GM06990 (cell line): ENCODE data around the gene TPH2.

Experiments used
- DNase-seq: peaks from one replicate; pipeline ENCODE4 v3.0.0-alpha.2; 2011; ENCODE audit not compliant: insufficient read length; ENCODE audit errors: extremely low read depth
- H3K27me3 ChIP-seq: replicated peaks from 2 replicates; pipeline ENCODE4 v1.6.0; 2011; ENCODE audit warnings: low read length; ENCODE audit not compliant: control insufficient read depth, insufficient read depth
- H3K36me3 ChIP-seq: 2 replicates; pipeline ENCODE4 v1.5.1; 2011; ENCODE audit warnings: low read length; ENCODE audit not compliant: control insufficient read depth, insufficient read depth
- H3K4me3 ChIP-seq: replicated peaks from 2 replicates; pipeline ENCODE4 v1.5.1; 2011; ENCODE audit warnings: low read depth, mild to moderate bottlenecking, control low read depth, low read length
- CTCF ChIP-seq: IDR thresholded peaks from 2 replicates; pipeline ENCODE4 v1.5.1; 2011; ENCODE audit warnings: low read length, control low read depth, mild to moderate bottlenecking, inconsistent platforms; ENCODE audit not compliant: insufficient read depth, poor library complexity, severe bottlenecking

TPH2 gene

GRCh38 chr12:71973687-71974086 is 35.0 kb downstream of the TPH2 start:
- TF ChIP-seq CTCF = no peak

GRCh38 chr12:71980538-71980937 is 41.9 kb downstream of the TPH2 start:
- H3K36me3 ChIP-seq = no peaks in the 10 kb centered on the region
- no peaks in the 10 kb centered on the region for H3K27me3 ChIP-seq
- TF ChIP-seq CTCF = no peak
- no peak overlapping the region for H3K4me3 ChIP-seq
- no peak for DNase-seq

More at GRCh38 chr12:71973687-71974086, 35.0 kb downstream of the TPH2 start:
- DNase-seq = no peak
- H3K36me3 ChIP-seq = no peaks in the 10 kb centered on the region
- H3K27me3 ChIP-seq = no peaks in the 10 kb centered on the region; the same call in 1 of the 2 replicates
- no peak overlapping the region for H3K4me3 ChIP-seq

- DNase-seq = no peak
- no peak overlapping the region for H3K4me3 ChIP-seq
- no peaks in the 10 kb centered on the region for H3K36me3 ChIP-seq
- no peaks in the 10 kb centered on the region for H3K27me3 ChIP-seq
- no peak for TF ChIP-seq CTCF
These were observed 42.5 kb downstream of the TPH2 start for GRCh38 chr12:71981149-71981548.

- DNase-seq = no peak
- Histone ChIP-seq H3K36me3 (no peaks in the 10 kb centered on the region), H3K4me3 (no peak overlapping the region), H3K27me3 (no peaks in the 10 kb centered on the region)
- TF ChIP-seq CTCF = no peak
These were observed 56.1 kb downstream of the TPH2 start for GRCh38 chr12:71994715-71995114.

GRCh38 chr12:71999795-72000194 is 61.1 kb downstream of the TPH2 start:
- DNase-seq = no peak
- Histone ChIP-seq H3K36me3 (no peaks in the 10 kb centered on the region), H3K27me3 (no peaks in the 10 kb centered on the region), H3K4me3 (no peak overlapping the region)
- TF ChIP-seq CTCF = no peak

- no peaks in the 10 kb centered on the region for H3K36me3 ChIP-seq
- no peaks in the 10 kb centered on the region for H3K27me3 ChIP-seq
- no peak for TF ChIP-seq CTCF
- DNase-seq = no peak
- no peak overlapping the region for H3K4me3 ChIP-seq
These were observed 62.5 kb downstream of the TPH2 start for GRCh38 chr12:72000969-72001648.
